Liver (tissue), 9 donors: ENCODE data around the gene SOBP. TPM values are rescaled to one million over a fixed set of nuclear protein-coding genes. Genes with fewer than 3 reads are reported as not detected.

Experiments used
- DNase-seq: peaks from one replicate; pipeline ENCODE4 v3.0.0-alpha.2; 2017; ENCODE audit warnings: low spot score
- H3K27ac ChIP-seq, 2 donors: one replicate each; pipeline ENCODE4 v1.7.0; 2013; ENCODE audit warnings: inconsistent platforms in 2 of 2, low read length in 2 of 2, control low read depth in 1 of 2, low read depth in 1 of 2, mild to moderate bottlenecking in 1 of 2
- H3K27me3 ChIP-seq, 4 donors: one replicate each; pipeline versions ENCODE4 v1.6.1 to v1.7.0; 2013; ENCODE audit warnings: low read length in 3 of 4, inconsistent platforms in 1 of 4, mild to moderate bottlenecking in 1 of 4, moderate library complexity in 1 of 4; ENCODE audit not compliant: control insufficient read depth in 4 of 4, insufficient read depth in 4 of 4
- H3K36me3 ChIP-seq, 4 donors: one replicate each; pipeline versions ENCODE4 v1.6.1 to v1.7.0; 2013; ENCODE audit warnings: low read length in 3 of 4, mild to moderate bottlenecking in 3 of 4, low read depth in 1 of 4, moderate library complexity in 1 of 4; ENCODE audit not compliant: control insufficient read depth in 4 of 4, insufficient read depth in 3 of 4
- H3K4me1 ChIP-seq, 4 donors: one replicate each; pipeline versions ENCODE4 v1.6.1 to v1.7.0; 2013; ENCODE audit warnings: low read length in 3 of 4, mild to moderate bottlenecking in 3 of 4, moderate library complexity in 1 of 4; ENCODE audit not compliant: control insufficient read depth in 4 of 4, insufficient read depth in 4 of 4
- H3K4me3 ChIP-seq, 3 donors: one replicate each; pipeline versions ENCODE4 v1.6.1 to v1.7.0; 2013; ENCODE audit warnings: low read length in 3 of 3, control low read depth in 1 of 3, low read depth in 1 of 3, mild to moderate bottlenecking in 1 of 3
- H3K9ac ChIP-seq, 2 donors: one replicate each; pipeline ENCODE4 v1.7.0; 2013; ENCODE audit warnings: low read length in 2 of 2, mild to moderate bottlenecking in 2 of 2, moderate library complexity in 2 of 2, control low read depth in 1 of 2, low read depth in 1 of 2
- H3K9me3 ChIP-seq, 4 donors: one replicate each; pipeline versions ENCODE4 v1.6.1 to v1.7.0; 2013; ENCODE audit warnings: low read length in 3 of 4; ENCODE audit not compliant: control insufficient read depth in 4 of 4
- ATF3 ChIP-seq: IDR thresholded peaks from 2 replicates; pipeline ENCODE4 v1.6.1; 2016; ENCODE audit warnings: antibody characterized with exemption
- EGR1 ChIP-seq, 2 donors: IDR thresholded peaks; 2 replicates each; pipeline ENCODE4 v1.6.1; 2016 to 2018; ENCODE audit warnings: antibody characterized with exemption in 2 of 2, low read depth in 2 of 2
- FOXA1 ChIP-seq: IDR thresholded peaks from 2 replicates; pipeline ENCODE4 v1.6.1; 2016; ENCODE audit warnings: antibody characterized with exemption
- FOXA2 ChIP-seq: IDR thresholded peaks from 2 replicates; pipeline ENCODE4 v1.6.1; 2016; ENCODE audit warnings: antibody characterized with exemption
- GABPA ChIP-seq, 2 donors: IDR thresholded peaks in 1 of 2; conservative IDR thresholded peaks in 1 of 2; 2 replicates each; pipeline ENCODE4 v1.6.1; 2016; ENCODE audit warnings: antibody characterized with exemption in 2 of 2, mild to moderate bottlenecking in 1 of 2, moderate library complexity in 1 of 2
- HNF4A ChIP-seq, 2 donors: conservative IDR thresholded peaks; 2 replicates each; pipeline ENCODE4 v1.6.1; 2016; ENCODE audit warnings: antibody characterized with exemption in 2 of 2, mild to moderate bottlenecking in 2 of 2
- HNF4G ChIP-seq: IDR thresholded peaks from 2 replicates; pipeline ENCODE4 v1.6.1; 2016; ENCODE audit warnings: antibody characterized with exemption
- JUND ChIP-seq, 2 donors: IDR thresholded peaks; 2 replicates each; pipeline ENCODE4 v1.6.1; 2016; ENCODE audit warnings: antibody characterized with exemption in 2 of 2
- NR2F2 ChIP-seq: IDR thresholded peaks from 2 replicates; pipeline ENCODE4 v1.6.1; 2016; ENCODE audit warnings: antibody characterized with exemption
- RAD21 ChIP-seq, 2 donors: IDR thresholded peaks; 2 replicates each; pipeline ENCODE4 v1.6.1; 2016; ENCODE audit warnings: antibody characterized with exemption in 2 of 2, mild to moderate bottlenecking in 2 of 2
- REST ChIP-seq: IDR thresholded peaks from 2 replicates; pipeline ENCODE4 v1.6.1; 2016; ENCODE audit warnings: antibody characterized with exemption, mild to moderate bottlenecking
- RXRA ChIP-seq, 2 donors: IDR thresholded peaks; 2 replicates each; pipeline ENCODE4 v1.6.1; 2017 to 2018; ENCODE audit warnings: antibody characterized with exemption in 2 of 2, mild to moderate bottlenecking in 1 of 2
- SP1 ChIP-seq: IDR thresholded peaks from 2 replicates; pipeline ENCODE4 v1.6.1; 2018; ENCODE audit warnings: antibody characterized with exemption, mild to moderate bottlenecking
- TAF1 ChIP-seq: conservative IDR thresholded peaks from 2 replicates; pipeline ENCODE4 v1.6.1; 2016; ENCODE audit warnings: antibody characterized with exemption, mild to moderate bottlenecking
- YY1 ChIP-seq: IDR thresholded peaks from 2 replicates; pipeline ENCODE4 v1.6.1; 2016; ENCODE audit warnings: antibody characterized with exemption, mild to moderate bottlenecking
- WGBS: extraction: QIAGEN DNeasy Blood & Tissue Kit; methylation state at CpG from one replicate; pipeline ENCODE4 v1.1.7; 2013; 5-methylcytosine and 5-hydroxymethylcytosine counted together
- polyA plus RNA-seq, 2 donors: library from polyadenylated mRNA; stranded (reverse) in 1 of 2; unstranded in 1 of 2; fragments of 200-250 nt in 1 of 2; fragments of >200 nt in 1 of 2; fragmentation: Nextera tagmentation in 1 of 2; extraction: Ambion mirVana in 1 of 2; gene quantifications; one replicate each; pipeline versions ENCODE4 v1.2.1 to v1.2.3, GENCODE V29; 2013 to 2015
- total RNA-seq, 2 donors: library from RNA; depleted of rRNA; stranded (reverse); fragments of >200 nt; gene quantifications; one replicate each; pipeline ENCODE4 v1.2.3, GENCODE V29; 2014
- TF ChIP-seq, protein P1 (sequence below): IDR thresholded peaks from 2 replicates; pipeline ENCODE4 v1.6.1; 2016; ENCODE audit warnings: antibody characterized with exemption
- TF ChIP-seq, protein P2 (sequence below): fragments of 150-350 bp; IDR thresholded peaks from 2 replicates; pipeline ENCODE4 v1.5.1; 2017; ENCODE audit warnings: improper control_type of control experiment, low read depth, low read length; ENCODE audit not compliant: missing input control
- TF ChIP-seq, protein P3 (sequence below): IDR thresholded peaks from 2 replicates; pipeline ENCODE4 v1.6.1; 2016; ENCODE audit warnings: antibody characterized with exemption
- donor health status: healthy.
- donor health status: healthy.
- donor health status: healthy.
- donor health status: healthy.
- donor health status: healthy.

Gene SOBP
- total and polyA plus RNA-seq, 4 donors: 0.99 to 5.4 (median 1.9) TPM

DNA sequence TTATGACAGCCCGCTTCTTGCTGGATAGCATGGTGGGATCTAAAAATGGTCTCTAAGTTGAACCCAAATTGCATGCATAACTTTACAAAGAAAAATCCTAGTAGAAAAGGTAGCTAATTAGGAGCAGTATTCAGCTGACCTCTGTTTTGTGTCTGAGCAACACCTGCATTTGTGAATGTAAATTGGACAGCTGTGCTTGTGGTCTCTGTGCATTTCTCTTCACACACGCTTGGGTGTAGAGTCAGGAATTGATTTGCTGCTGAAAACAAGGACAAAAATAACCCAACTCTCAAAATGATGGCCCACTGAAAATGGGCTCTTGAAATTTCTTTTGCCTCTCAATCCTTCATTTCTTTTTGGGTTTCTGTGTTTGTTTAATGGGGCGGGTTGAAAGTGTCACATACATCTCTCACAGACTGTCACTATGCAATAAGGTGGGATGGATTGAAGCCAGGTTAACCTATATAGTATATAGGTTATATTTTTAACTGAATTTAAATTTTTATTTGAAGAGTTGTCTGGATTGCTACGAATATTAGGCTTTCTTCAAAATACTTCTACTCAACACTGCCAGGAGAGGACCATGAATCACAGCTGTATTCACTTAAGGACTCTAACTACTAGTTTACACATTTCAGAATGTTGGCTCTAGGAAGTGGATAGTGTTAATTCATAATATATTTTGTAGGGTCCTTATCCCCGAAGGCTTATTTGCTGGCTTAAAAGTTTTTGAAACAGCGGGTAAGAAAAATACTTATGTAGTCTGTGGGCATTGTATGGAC, 46.5 kb downstream of the SOBP start:
- H3K4me1 ChIP-seq: peaks cover 6 to 27% (median 23%) of the 10 kb centered on the region in 4 donors
- TF ChIP-seq GABPA (IDR thresholded peaks at IDR 0.05 in 1 of 2, conservative IDR thresholded peaks at IDR 0.05 in 1 of 2) (no peak), FOXA2 (no peak), JUND (IDR thresholded peaks at IDR 0.05) (no peak), YY1 (no peak), SP1 (no peak), HNF4G (no peak), TAF1 (no peak)
- H3K9ac ChIP-seq: no peak overlapping the region
- no peaks in the 10 kb centered on the region for H3K27me3 ChIP-seq
- no peak overlapping the region for H3K27ac ChIP-seq
- no peak for DNase-seq
- H3K4me3 ChIP-seq: no peak overlapping the region
- no peaks in the 10 kb centered on the region for H3K9me3 ChIP-seq
- no peaks in the 10 kb centered on the region for H3K36me3 ChIP-seq
- WGBS: 92% methylated on average over 6 of the region's 6 CpGs

DNA sequence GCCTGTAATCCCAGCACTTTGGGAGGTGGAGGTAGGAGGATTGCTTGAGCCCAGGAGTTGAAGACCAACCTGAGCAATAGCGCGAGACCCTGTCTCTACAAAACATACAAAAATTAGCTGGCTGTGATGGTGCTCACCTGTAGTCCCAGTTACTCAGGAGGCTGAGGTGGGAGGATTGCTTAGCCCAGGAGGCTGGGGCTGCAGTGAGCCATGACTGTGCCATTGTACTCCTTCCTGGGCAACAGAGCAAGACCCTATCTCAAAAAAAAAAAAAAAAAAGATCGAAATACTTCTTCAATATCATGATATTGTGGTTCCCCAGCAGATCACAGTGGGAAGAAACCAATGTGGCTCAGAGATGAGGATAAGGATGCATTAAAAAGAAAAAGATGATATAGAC, 47.6 kb downstream of the SOBP start:
- H3K27ac ChIP-seq: no peak overlapping the region
- no peak overlapping the region for H3K9ac ChIP-seq
- no peak overlapping the region for H3K4me3 ChIP-seq
- TF ChIP-seq, protein P1, sequence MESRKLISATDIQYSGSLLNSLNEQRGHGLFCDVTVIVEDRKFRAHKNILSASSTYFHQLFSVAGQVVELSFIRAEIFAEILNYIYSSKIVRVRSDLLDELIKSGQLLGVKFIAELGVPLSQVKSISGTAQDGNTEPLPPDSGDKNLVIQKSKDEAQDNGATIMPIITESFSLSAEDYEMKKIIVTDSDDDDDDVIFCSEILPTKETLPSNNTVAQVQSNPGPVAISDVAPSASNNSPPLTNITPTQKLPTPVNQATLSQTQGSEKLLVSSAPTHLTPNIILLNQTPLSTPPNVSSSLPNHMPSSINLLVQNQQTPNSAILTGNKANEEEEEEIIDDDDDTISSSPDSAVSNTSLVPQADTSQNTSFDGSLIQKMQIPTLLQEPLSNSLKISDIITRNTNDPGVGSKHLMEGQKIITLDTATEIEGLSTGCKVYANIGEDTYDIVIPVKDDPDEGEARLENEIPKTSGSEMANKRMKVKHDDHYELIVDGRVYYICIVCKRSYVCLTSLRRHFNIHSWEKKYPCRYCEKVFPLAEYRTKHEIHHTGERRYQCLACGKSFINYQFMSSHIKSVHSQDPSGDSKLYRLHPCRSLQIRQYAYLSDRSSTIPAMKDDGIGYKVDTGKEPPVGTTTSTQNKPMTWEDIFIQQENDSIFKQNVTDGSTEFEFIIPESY: no peak
- TF ChIP-seq RXRA (IDR thresholded peaks at IDR 0.05): no peak
- TF ChIP-seq SP1: no peak
- TF ChIP-seq, protein P2, sequence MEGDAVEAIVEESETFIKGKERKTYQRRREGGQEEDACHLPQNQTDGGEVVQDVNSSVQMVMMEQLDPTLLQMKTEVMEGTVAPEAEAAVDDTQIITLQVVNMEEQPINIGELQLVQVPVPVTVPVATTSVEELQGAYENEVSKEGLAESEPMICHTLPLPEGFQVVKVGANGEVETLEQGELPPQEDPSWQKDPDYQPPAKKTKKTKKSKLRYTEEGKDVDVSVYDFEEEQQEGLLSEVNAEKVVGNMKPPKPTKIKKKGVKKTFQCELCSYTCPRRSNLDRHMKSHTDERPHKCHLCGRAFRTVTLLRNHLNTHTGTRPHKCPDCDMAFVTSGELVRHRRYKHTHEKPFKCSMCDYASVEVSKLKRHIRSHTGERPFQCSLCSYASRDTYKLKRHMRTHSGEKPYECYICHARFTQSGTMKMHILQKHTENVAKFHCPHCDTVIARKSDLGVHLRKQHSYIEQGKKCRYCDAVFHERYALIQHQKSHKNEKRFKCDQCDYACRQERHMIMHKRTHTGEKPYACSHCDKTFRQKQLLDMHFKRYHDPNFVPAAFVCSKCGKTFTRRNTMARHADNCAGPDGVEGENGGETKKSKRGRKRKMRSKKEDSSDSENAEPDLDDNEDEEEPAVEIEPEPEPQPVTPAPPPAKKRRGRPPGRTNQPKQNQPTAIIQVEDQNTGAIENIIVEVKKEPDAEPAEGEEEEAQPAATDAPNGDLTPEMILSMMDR: no peak
- TF ChIP-seq EGR1 (IDR thresholded peaks at IDR 0.05; ENCODE audit: low read depth in 2 of 2): no peak
- TF ChIP-seq RAD21 (IDR thresholded peaks at IDR 0.05): no peak
- no peak for TF ChIP-seq HNF4A (conservative IDR thresholded peaks at IDR 0.05)
- TF ChIP-seq GABPA (IDR thresholded peaks at IDR 0.05 in 1 of 2, conservative IDR thresholded peaks at IDR 0.05 in 1 of 2): no peak
- TF ChIP-seq TAF1: no peak
- no peak for TF ChIP-seq YY1
- no peak for TF ChIP-seq HNF4G
- TF ChIP-seq JUND (IDR thresholded peaks at IDR 0.05): no peak
- no peak for TF ChIP-seq ATF3
- no peak for TF ChIP-seq FOXA1
- no peak for TF ChIP-seq FOXA2
- TF ChIP-seq, protein P3, sequence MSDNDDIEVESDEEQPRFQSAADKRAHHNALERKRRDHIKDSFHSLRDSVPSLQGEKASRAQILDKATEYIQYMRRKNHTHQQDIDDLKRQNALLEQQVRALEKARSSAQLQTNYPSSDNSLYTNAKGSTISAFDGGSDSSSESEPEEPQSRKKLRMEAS: no peak
- no peak for TF ChIP-seq NR2F2
- no peak for TF ChIP-seq REST
- no peak for DNase-seq
- no peaks in the 10 kb centered on the region for H3K9me3 ChIP-seq
- H3K27me3 ChIP-seq: no peaks in the 10 kb centered on the region
- 98% methylated on average over 3 of the region's 3 CpGs for WGBS
- H3K4me1 ChIP-seq: peaks cover 6 to 30% (median 25%) of the 10 kb centered on the region in 4 donors
- H3K36me3 ChIP-seq: no peaks in the 10 kb centered on the region
